Liver (tissue), 9 donors: ENCODE data around the gene DR1. TPM values are rescaled to one million over a fixed set of nuclear protein-coding genes. Genes with fewer than 3 reads are reported as not detected.

Experiments
- DNase-seq: peaks from one replicate; pipeline ENCODE4 v3.0.0-alpha.2; 2017; ENCODE audit warnings: low spot score
- H3K27ac ChIP-seq, 2 donors: one replicate each; pipeline ENCODE4 v1.7.0; 2013; ENCODE audit warnings: inconsistent platforms in 2 of 2, low read length in 2 of 2, control low read depth in 1 of 2, low read depth in 1 of 2, mild to moderate bottlenecking in 1 of 2
- H3K27me3 ChIP-seq, 4 donors: one replicate each; pipeline versions ENCODE4 v1.6.1 to v1.7.0; 2013; ENCODE audit warnings: low read length in 3 of 4, inconsistent platforms in 1 of 4, mild to moderate bottlenecking in 1 of 4, moderate library complexity in 1 of 4; ENCODE audit not compliant: control insufficient read depth in 4 of 4, insufficient read depth in 4 of 4
- H3K36me3 ChIP-seq, 4 donors: one replicate each; pipeline versions ENCODE4 v1.6.1 to v1.7.0; 2013; ENCODE audit warnings: low read length in 3 of 4, mild to moderate bottlenecking in 3 of 4, low read depth in 1 of 4, moderate library complexity in 1 of 4; ENCODE audit not compliant: control insufficient read depth in 4 of 4, insufficient read depth in 3 of 4
- H3K4me1 ChIP-seq, 4 donors: one replicate each; pipeline versions ENCODE4 v1.6.1 to v1.7.0; 2013; ENCODE audit warnings: low read length in 3 of 4, mild to moderate bottlenecking in 3 of 4, moderate library complexity in 1 of 4; ENCODE audit not compliant: control insufficient read depth in 4 of 4, insufficient read depth in 4 of 4
- H3K4me3 ChIP-seq, 3 donors: one replicate each; pipeline versions ENCODE4 v1.6.1 to v1.7.0; 2013; ENCODE audit warnings: low read length in 3 of 3, control low read depth in 1 of 3, low read depth in 1 of 3, mild to moderate bottlenecking in 1 of 3
- H3K9ac ChIP-seq, 2 donors: one replicate each; pipeline ENCODE4 v1.7.0; 2013; ENCODE audit warnings: low read length in 2 of 2, mild to moderate bottlenecking in 2 of 2, moderate library complexity in 2 of 2, control low read depth in 1 of 2, low read depth in 1 of 2
- H3K9me3 ChIP-seq, 4 donors: one replicate each; pipeline versions ENCODE4 v1.6.1 to v1.7.0; 2013; ENCODE audit warnings: low read length in 3 of 4; ENCODE audit not compliant: control insufficient read depth in 4 of 4
- EGR1 ChIP-seq, 2 donors: IDR thresholded peaks; 2 replicates each; pipeline ENCODE4 v1.6.1; 2016 to 2018; ENCODE audit warnings: antibody characterized with exemption in 2 of 2, low read depth in 2 of 2
- FOXA2 ChIP-seq: IDR thresholded peaks from 2 replicates; pipeline ENCODE4 v1.6.1; 2016; ENCODE audit warnings: antibody characterized with exemption
- RXRA ChIP-seq, 2 donors: IDR thresholded peaks; 2 replicates each; pipeline ENCODE4 v1.6.1; 2017 to 2018; ENCODE audit warnings: antibody characterized with exemption in 2 of 2, mild to moderate bottlenecking in 1 of 2
- SP1 ChIP-seq: IDR thresholded peaks from 2 replicates; pipeline ENCODE4 v1.6.1; 2018; ENCODE audit warnings: antibody characterized with exemption, mild to moderate bottlenecking
- TAF1 ChIP-seq: conservative IDR thresholded peaks from 2 replicates; pipeline ENCODE4 v1.6.1; 2016; ENCODE audit warnings: antibody characterized with exemption, mild to moderate bottlenecking
- WGBS: extraction: QIAGEN DNeasy Blood & Tissue Kit; methylation state at CpG from one replicate; pipeline ENCODE4 v1.1.7; 2013; 5-methylcytosine and 5-hydroxymethylcytosine counted together
- polyA plus RNA-seq, 2 donors: library from polyadenylated mRNA; stranded (reverse) in 1 of 2; unstranded in 1 of 2; fragments of 200-250 nt in 1 of 2; fragments of >200 nt in 1 of 2; fragmentation: Nextera tagmentation in 1 of 2; extraction: Ambion mirVana in 1 of 2; gene quantifications; one replicate each; pipeline versions ENCODE4 v1.2.1 to v1.2.3, GENCODE V29; 2013 to 2015
- total RNA-seq, 2 donors: library from RNA; depleted of rRNA; stranded (reverse); fragments of >200 nt; gene quantifications; one replicate each; pipeline ENCODE4 v1.2.3, GENCODE V29; 2014
- TF ChIP-seq, protein P1 (sequence below): fragments of 150-350 bp; IDR thresholded peaks from 2 replicates; pipeline ENCODE4 v1.5.1; 2017; ENCODE audit warnings: improper control_type of control experiment, low read depth, low read length; ENCODE audit not compliant: missing input control
- TF ChIP-seq, protein P2 (sequence below): IDR thresholded peaks from 2 replicates; pipeline ENCODE4 v1.6.1; 2016; ENCODE audit warnings: antibody characterized with exemption
- TF ChIP-seq, protein P3 (sequence below): IDR thresholded peaks from 2 replicates; pipeline ENCODE4 v1.6.1; 2016; ENCODE audit warnings: antibody characterized with exemption, mild to moderate bottlenecking
- TF ChIP-seq, protein P4 (sequence below): IDR thresholded peaks from 2 replicates; pipeline ENCODE4 v1.6.1; 2016; ENCODE audit warnings: antibody characterized with exemption
- donor health status: healthy.
- donor health status: healthy.
- donor health status: healthy.
- donor health status: healthy.
- donor health status: healthy.

DR1 gene
- total and polyA plus RNA-seq, 4 donors = 9.4 to 20.5 (median 12.2) TPM

DNA sequence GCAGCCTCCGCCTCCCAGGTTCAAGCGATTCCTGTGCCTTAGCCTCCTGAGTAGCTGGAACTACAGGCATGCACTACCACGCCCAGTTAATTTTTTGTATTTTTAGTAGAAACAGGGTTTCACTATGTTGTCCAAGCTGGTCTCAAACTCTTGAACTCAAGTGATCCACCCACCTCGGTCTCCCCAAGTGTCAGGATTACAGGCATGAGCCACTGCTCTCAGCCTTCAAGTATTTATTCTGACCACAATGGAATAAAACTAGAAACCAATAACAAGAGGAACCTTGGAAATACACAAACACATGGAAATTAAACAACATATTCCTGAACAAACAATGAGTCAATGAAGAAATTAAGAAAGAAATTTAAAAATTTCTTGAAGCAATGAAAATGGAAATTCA lies 32.7 kb upstream of the DR1 start:
- TF ChIP-seq SP1 = no peak
- TF ChIP-seq, protein P1, sequence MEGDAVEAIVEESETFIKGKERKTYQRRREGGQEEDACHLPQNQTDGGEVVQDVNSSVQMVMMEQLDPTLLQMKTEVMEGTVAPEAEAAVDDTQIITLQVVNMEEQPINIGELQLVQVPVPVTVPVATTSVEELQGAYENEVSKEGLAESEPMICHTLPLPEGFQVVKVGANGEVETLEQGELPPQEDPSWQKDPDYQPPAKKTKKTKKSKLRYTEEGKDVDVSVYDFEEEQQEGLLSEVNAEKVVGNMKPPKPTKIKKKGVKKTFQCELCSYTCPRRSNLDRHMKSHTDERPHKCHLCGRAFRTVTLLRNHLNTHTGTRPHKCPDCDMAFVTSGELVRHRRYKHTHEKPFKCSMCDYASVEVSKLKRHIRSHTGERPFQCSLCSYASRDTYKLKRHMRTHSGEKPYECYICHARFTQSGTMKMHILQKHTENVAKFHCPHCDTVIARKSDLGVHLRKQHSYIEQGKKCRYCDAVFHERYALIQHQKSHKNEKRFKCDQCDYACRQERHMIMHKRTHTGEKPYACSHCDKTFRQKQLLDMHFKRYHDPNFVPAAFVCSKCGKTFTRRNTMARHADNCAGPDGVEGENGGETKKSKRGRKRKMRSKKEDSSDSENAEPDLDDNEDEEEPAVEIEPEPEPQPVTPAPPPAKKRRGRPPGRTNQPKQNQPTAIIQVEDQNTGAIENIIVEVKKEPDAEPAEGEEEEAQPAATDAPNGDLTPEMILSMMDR = no peak
- TF ChIP-seq, protein P2, sequence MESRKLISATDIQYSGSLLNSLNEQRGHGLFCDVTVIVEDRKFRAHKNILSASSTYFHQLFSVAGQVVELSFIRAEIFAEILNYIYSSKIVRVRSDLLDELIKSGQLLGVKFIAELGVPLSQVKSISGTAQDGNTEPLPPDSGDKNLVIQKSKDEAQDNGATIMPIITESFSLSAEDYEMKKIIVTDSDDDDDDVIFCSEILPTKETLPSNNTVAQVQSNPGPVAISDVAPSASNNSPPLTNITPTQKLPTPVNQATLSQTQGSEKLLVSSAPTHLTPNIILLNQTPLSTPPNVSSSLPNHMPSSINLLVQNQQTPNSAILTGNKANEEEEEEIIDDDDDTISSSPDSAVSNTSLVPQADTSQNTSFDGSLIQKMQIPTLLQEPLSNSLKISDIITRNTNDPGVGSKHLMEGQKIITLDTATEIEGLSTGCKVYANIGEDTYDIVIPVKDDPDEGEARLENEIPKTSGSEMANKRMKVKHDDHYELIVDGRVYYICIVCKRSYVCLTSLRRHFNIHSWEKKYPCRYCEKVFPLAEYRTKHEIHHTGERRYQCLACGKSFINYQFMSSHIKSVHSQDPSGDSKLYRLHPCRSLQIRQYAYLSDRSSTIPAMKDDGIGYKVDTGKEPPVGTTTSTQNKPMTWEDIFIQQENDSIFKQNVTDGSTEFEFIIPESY = no peak
- TF ChIP-seq FOXA2 = no peak
- TF ChIP-seq, protein P3, sequence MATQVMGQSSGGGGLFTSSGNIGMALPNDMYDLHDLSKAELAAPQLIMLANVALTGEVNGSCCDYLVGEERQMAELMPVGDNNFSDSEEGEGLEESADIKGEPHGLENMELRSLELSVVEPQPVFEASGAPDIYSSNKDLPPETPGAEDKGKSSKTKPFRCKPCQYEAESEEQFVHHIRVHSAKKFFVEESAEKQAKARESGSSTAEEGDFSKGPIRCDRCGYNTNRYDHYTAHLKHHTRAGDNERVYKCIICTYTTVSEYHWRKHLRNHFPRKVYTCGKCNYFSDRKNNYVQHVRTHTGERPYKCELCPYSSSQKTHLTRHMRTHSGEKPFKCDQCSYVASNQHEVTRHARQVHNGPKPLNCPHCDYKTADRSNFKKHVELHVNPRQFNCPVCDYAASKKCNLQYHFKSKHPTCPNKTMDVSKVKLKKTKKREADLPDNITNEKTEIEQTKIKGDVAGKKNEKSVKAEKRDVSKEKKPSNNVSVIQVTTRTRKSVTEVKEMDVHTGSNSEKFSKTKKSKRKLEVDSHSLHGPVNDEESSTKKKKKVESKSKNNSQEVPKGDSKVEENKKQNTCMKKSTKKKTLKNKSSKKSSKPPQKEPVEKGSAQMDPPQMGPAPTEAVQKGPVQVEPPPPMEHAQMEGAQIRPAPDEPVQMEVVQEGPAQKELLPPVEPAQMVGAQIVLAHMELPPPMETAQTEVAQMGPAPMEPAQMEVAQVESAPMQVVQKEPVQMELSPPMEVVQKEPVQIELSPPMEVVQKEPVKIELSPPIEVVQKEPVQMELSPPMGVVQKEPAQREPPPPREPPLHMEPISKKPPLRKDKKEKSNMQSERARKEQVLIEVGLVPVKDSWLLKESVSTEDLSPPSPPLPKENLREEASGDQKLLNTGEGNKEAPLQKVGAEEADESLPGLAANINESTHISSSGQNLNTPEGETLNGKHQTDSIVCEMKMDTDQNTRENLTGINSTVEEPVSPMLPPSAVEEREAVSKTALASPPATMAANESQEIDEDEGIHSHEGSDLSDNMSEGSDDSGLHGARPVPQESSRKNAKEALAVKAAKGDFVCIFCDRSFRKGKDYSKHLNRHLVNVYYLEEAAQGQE = no peak
- no peak for TF ChIP-seq EGR1 (IDR thresholded peaks at IDR 0.05; ENCODE audit: low read depth in 2 of 2)
- TF ChIP-seq RXRA (IDR thresholded peaks at IDR 0.05) = no peak
- no peak overlapping the region for H3K27ac ChIP-seq
- no peak overlapping the region for H3K9ac ChIP-seq
- no peak for DNase-seq
- H3K4me1 ChIP-seq = no peaks in the 10 kb centered on the region
- H3K9me3 ChIP-seq = no peaks in the 10 kb centered on the region
- WGBS = 96% methylated on average over 4 of the region's 4 CpGs
- H3K27me3 ChIP-seq = no peaks in the 10 kb centered on the region
- no peaks in the 10 kb centered on the region for H3K36me3 ChIP-seq
- H3K4me3 ChIP-seq = no peak overlapping the region

DNA sequence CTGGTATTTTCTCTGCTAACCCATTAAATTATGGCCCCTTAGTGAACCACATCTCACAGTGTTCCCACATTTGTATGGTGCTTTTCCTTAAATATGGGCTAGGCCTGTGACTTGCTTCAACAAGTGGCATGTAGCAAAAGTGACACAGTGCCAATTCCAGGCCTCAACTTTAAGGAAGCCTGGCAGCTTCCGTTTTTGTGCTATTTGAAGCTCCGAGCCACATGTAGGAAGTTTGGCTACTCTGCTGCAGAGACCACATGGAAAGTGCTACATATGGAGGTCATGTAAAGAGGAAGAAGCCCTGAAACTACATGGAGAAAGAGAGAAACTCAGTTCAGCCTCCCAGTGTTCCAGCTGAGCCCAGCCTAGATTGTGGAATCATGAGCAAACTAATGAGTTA lies 28.5 kb upstream of the DR1 start:
- Histone ChIP-seq H3K9ac (no peak overlapping the region), H3K9me3 (no peaks in the 10 kb centered on the region), H3K36me3 (no peaks in the 10 kb centered on the region), H3K27ac (no peak overlapping the region), H3K4me1 (no peaks in the 10 kb centered on the region), H3K27me3 (no peaks in the 10 kb centered on the region), H3K4me3 (no peak overlapping the region)
- 36% methylated on average over 2 of the region's 2 CpGs for WGBS
- TF ChIP-seq, protein P4, sequence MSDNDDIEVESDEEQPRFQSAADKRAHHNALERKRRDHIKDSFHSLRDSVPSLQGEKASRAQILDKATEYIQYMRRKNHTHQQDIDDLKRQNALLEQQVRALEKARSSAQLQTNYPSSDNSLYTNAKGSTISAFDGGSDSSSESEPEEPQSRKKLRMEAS = peak; percentile 22
- no peak for TF ChIP-seq TAF1
- no peak for DNase-seq

DNA sequence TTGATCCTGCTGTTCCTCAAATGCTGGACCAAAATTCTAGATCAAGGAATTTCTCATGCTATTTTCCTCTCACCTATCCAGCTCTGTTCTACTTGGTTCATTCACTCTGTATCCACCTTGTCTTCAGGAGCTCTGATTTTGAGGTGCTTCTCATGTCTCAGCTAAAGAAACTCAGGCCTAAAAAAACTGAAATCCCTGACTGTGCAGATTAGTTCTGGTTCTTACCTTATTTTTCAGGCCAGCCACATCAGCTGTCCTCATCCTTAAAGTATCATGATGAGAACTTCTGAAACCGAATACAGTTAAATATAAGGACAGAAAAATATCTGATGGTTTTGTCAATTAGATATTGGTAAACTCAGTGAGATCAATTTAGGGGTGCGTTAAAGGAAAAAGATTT lies 27.8 kb upstream of the DR1 start:
- 96% methylated on average over 2 of the region's 2 CpGs for WGBS
- no peak for DNase-seq
- Histone ChIP-seq H3K9ac (no peak overlapping the region), H3K4me3 (no peak overlapping the region), H3K27me3 (no peaks in the 10 kb centered on the region), H3K36me3 (no peaks in the 10 kb centered on the region), H3K9me3 (no peaks in the 10 kb centered on the region), H3K4me1 (no peaks in the 10 kb centered on the region), H3K27ac (no peak overlapping the region)
- no peak for TF ChIP-seq EGR1 (IDR thresholded peaks at IDR 0.05; ENCODE audit: low read depth in 2 of 2)
- TF ChIP-seq SP1 = no peak
